PC-3 (cell line): Measurements from ENCODE around the gene TMED9. TPM values are rescaled to one million over a fixed set of nuclear protein-coding genes. Genes with fewer than 3 reads are reported as not detected.

Experiments
- ATAC-seq: fragments of 200-7000 bp; cut with Tn5 transposase; 2 replicates; pipeline ENCODE4 v1.9.1; 2020; ENCODE audit warnings: mild to moderate bottlenecking, moderate library complexity
- BruUV-seq: library from RNA; stranded (reverse); fragments of 400-500 nt; replicated peaks from 2 replicates; lab custom pipeline; 2021; lab: Mats Ljungman, UMichigan
- CTCF ChIA-PET: fragments of 300-600 bp; sonication (Branson Sonifier 250); formaldehyde crosslinking; loops from one replicate; lab custom pipeline; 2022; ENCODE audit warnings: antibody characterized with exemption; lab: Charles Lee
- POLR2A ChIA-PET: fragments of 300-600 bp; sonication (Branson Sonifier 250); formaldehyde crosslinking; loops from one replicate; lab custom pipeline; 2022; ENCODE audit warnings: antibody characterized with exemption; ENCODE audit not compliant: unreplicated experiment; lab: Charles Lee
- DNase-seq: peaks from one replicate; pipeline ENCODE4 v3.0.0-alpha.2; 2015
- H2AFZ ChIP-seq: fragments of 300-600 bp; sonication (generic); 2 replicates; pipeline ENCODE4 v1.6.0; 2016; ENCODE audit warnings: antibody characterized with exemption, low read length
- H3F3A ChIP-seq: fragments of 300-600 bp; sonication (generic); one replicate; pipeline ENCODE4 v1.6.0; 2017; ENCODE audit warnings: antibody characterized with exemption, low read length, control low read depth, mild to moderate bottlenecking; ENCODE audit not compliant: unreplicated experiment
- H3K27ac ChIP-seq: fragments of 300-600 bp; sonication (generic); 2 replicates; pipeline ENCODE4 v1.5.1; 2016; ENCODE audit warnings: mild to moderate bottlenecking, low read length
- H3K27me3 ChIP-seq: fragments of 300-600 bp; sonication (generic); 2 replicates; pipeline ENCODE4 v1.6.1; 2016; ENCODE audit warnings: low read length, mixed read lengths
- H3K36me3 ChIP-seq: fragments of 300-600 bp; sonication (generic); 2 replicates; pipeline ENCODE4 v1.6.1; 2016; ENCODE audit warnings: low read depth, mixed run types, low read length, mixed read lengths
- H3K4me1 ChIP-seq: fragments of 300-600 bp; sonication (generic); 2 replicates; pipeline ENCODE4 v1.5.1; 2016; ENCODE audit warnings: low read length; ENCODE audit not compliant: insufficient read depth
- H3K4me2 ChIP-seq: fragments of 300-600 bp; sonication (generic); 2 replicates; pipeline ENCODE4 v1.6.0; 2016; ENCODE audit warnings: low read length
- H3K4me3 ChIP-seq: fragments of 300-600 bp; sonication (generic); 2 replicates; pipeline ENCODE4 v1.5.1; 2016; ENCODE audit warnings: mild to moderate bottlenecking, low read length, mixed read lengths
- H3K79me2 ChIP-seq: fragments of 300-600 bp; sonication (generic); 2 replicates; pipeline ENCODE4 v1.6.1; 2017; ENCODE audit warnings: low read length, mixed read lengths
- H3K9ac ChIP-seq: fragments of 300-600 bp; sonication (generic); 2 replicates; pipeline ENCODE4 v1.6.0; 2016; ENCODE audit warnings: mild to moderate bottlenecking, low read length
- H3K9me2 ChIP-seq: fragments of 300-600 bp; sonication (generic); replicated peaks from 2 replicates; pipeline ENCODE4 v1.6.1; 2016; ENCODE audit warnings: mixed run types, low read length, mixed read lengths
- H3K9me3 ChIP-seq: fragments of 300-600 bp; sonication (generic); 2 replicates; pipeline ENCODE4 v1.6.1; 2016; ENCODE audit warnings: low read length, mixed read lengths
- H4K20me1 ChIP-seq: fragments of 300-600 bp; sonication (generic); 2 replicates; pipeline ENCODE4 v1.6.1; 2016; ENCODE audit warnings: low read length, mixed read lengths
- EZH2 ChIP-seq: fragments of 300-600 bp; sonication (generic); IDR thresholded peaks from one replicate; pipeline ENCODE4 v1.6.1; 2017; ENCODE audit warnings: antibody characterized with exemption, mild to moderate bottlenecking, low read length; ENCODE audit not compliant: unreplicated experiment
- EZH2phosphoT487 ChIP-seq: fragments of 300-600 bp; sonication (generic); IDR thresholded peaks from 2 replicates; pipeline ENCODE4 v1.6.1; 2018; ENCODE audit warnings: mild to moderate bottlenecking, antibody characterized with exemption, low read length, borderline replicate concordance
- intact Hi-C: fragments of 100-400 bp; cut with micrococcal nuclease; formaldehyde crosslinking; loops from 2 replicates; pipeline ENCODE4 v1.9.0; 2023
- total RNA-seq: library from RNA; depleted of rRNA; stranded (reverse); fragments of >200 nt; gene quantifications from 2 replicates; pipeline ENCODE4 v1.2.3, GENCODE V29; 2014
- TF ChIP-seq, protein P1 (sequence below): fragments of 300-600 bp; sonication (generic); conservative IDR thresholded peaks from 2 replicates; pipeline ENCODE4 v1.5.1; 2017; ENCODE audit warnings: antibody characterized with exemption, low read depth, mild to moderate bottlenecking, low read length

The TMED9 gene
- total RNA-seq, 1 experiment from 2014 or later: 217 TPM

DNA sequence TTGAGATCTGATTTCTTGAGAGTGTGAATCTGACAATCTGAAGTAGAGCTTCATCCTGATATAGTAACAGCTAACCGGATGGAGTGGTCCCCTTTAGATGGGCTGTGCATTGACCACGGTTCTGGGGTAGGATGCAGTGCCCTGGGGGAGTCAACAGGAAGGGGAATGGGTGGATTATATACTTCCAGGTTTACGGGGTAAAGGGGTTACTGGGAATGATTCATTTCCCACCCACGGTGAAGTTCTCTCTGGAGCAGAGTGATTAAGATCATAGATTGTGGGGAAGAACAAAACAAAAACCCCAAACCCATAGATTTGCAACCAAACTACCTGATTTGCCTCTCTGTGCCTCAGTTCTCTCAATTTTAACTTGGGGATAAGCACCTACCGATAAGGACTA is 6.5 kb downstream of the TMED9 start:
- ATAC-seq (no peak), DNase-seq (no peak)
- H3K79me2 ChIP-seq: peaks cover 22% of the 10 kb centered on the region
- ChIA-PET CTCF (no interaction called here), POLR2A (interaction anchor here (0.6 kb wide), 1 partner anchor 70 kb away, joined by 4 read pairs; no protein-coding TSS in a partner anchor)
- peaks cover 33% of the 10 kb centered on the region for H3K36me3 ChIP-seq
- no peak for TF ChIP-seq EZH2
- TF ChIP-seq, protein P1, sequence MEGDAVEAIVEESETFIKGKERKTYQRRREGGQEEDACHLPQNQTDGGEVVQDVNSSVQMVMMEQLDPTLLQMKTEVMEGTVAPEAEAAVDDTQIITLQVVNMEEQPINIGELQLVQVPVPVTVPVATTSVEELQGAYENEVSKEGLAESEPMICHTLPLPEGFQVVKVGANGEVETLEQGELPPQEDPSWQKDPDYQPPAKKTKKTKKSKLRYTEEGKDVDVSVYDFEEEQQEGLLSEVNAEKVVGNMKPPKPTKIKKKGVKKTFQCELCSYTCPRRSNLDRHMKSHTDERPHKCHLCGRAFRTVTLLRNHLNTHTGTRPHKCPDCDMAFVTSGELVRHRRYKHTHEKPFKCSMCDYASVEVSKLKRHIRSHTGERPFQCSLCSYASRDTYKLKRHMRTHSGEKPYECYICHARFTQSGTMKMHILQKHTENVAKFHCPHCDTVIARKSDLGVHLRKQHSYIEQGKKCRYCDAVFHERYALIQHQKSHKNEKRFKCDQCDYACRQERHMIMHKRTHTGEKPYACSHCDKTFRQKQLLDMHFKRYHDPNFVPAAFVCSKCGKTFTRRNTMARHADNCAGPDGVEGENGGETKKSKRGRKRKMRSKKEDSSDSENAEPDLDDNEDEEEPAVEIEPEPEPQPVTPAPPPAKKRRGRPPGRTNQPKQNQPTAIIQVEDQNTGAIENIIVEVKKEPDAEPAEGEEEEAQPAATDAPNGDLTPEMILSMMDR: no peak
- TF ChIP-seq EZH2phosphoT487: no peak
- no peaks in the 10 kb centered on the region for H3K9me2 ChIP-seq
- no peak overlapping the region for H3K4me3 ChIP-seq
- no peaks in the 10 kb centered on the region for H3K9me3 ChIP-seq
- H3K27ac ChIP-seq: no peak overlapping the region
- H3K9ac ChIP-seq: no peak overlapping the region
- H3K27me3 ChIP-seq: no peaks in the 10 kb centered on the region
- no TSS peak for BruUV-seq
- peak overlapping the region; percentile 33; the same call in 1 of the 2 replicates for H3K4me2 ChIP-seq
- H3F3A ChIP-seq: no peaks in the 10 kb centered on the region
- intact Hi-C loops: no loop called here
- peaks cover 11% of the 10 kb centered on the region for H3K4me1 ChIP-seq
- 0 out of 2 replicates have a peak, but pooled peaks cover 2% of the 10 kb centered on the region for H4K20me1 ChIP-seq
- H2AFZ ChIP-seq: no peak overlapping the region

- POLR2A ChIA-PET: interaction anchor here (0.7 kb wide), 1 partner anchor 31 kb away, joined by 3 read pairs; no protein-coding TSS in a partner anchor
- peak; percentile 82 for DNase-seq
- intact Hi-C loops: loop anchor here (2.0 kb wide), 1 partner anchor 83 kb away; the partner anchor contains the start of gene DDX41
- H3K4me3 ChIP-seq: peak within 1 kb of the TSS; percentile 99
- TF ChIP-seq, protein P1: no peak
- TF ChIP-seq EZH2phosphoT487: no peak
- no peak for TF ChIP-seq EZH2
- peak within 1 kb of the TSS; percentile 61 for H3K27ac ChIP-seq
- no peaks in the 10 kb centered on the region for H3K27me3 ChIP-seq
- peak within 1 kb of the TSS; percentile 100 for H2AFZ ChIP-seq
- peaks cover 9% of the 10 kb centered on the region; the same call in 1 of the 2 replicates for H3K4me1 ChIP-seq
- no TSS peak for BruUV-seq
- peaks cover 16% of the 10 kb centered on the region for H3K79me2 ChIP-seq
- ATAC-seq: peak; percentile 87
- H3K9me3 ChIP-seq: no peaks in the 10 kb centered on the region
- H3K36me3 ChIP-seq: peaks cover 19% of the 10 kb centered on the region; the same call in 1 of the 2 replicates
- peak within 1 kb of the TSS; percentile 100 for H3K4me2 ChIP-seq
- no peaks in the 10 kb centered on the region for H3K9me2 ChIP-seq
- no peaks in the 10 kb centered on the region for H4K20me1 ChIP-seq
- H3K9ac ChIP-seq: peak within 1 kb of the TSS; percentile 97
- H3F3A ChIP-seq: no peaks in the 10 kb centered on the region
- CTCF ChIA-PET: no interaction called here
Measured at GRCh38 chr5:177599731-177600507, 7.9 kb downstream of the TMED9 start, which contains the start of gene B4GALT7. TSS of gene B4GALT7 (plus strand) at chr5:177600132. CDS start at chr5:177600211, 79 bp downstream.
